ENCODE data around the gene SMURF1.
A peak's percentile ranks its signal among the peaks of the same experiment; 100 is the strongest.
"Not testable (repeated sequence)": the region's sequence is repeated elsewhere in the genome, so short reads cannot be mapped to it uniquely, and the experiment has no call there.

The SMURF1 gene

DNA sequence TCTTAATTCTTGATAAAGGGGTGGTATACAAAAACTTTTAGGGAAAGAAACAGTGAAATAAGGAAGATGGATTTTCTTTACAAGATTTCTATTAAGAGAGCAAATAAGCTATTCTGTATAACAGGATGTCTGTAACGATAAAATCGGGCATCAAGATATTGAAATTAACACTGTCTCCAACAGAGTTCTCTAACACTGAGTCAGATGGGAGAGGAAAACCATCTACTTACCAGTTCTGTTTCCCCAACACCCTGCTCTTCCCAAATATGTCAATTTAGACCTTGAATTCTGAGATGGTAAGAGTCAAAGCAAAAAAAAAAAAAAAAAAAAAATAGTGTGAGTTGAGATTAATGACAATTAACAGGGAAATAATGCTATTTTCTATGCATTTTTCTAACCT is 23.0 kb downstream of the SMURF1 start:
- DNase-seq: no peak

DNA sequence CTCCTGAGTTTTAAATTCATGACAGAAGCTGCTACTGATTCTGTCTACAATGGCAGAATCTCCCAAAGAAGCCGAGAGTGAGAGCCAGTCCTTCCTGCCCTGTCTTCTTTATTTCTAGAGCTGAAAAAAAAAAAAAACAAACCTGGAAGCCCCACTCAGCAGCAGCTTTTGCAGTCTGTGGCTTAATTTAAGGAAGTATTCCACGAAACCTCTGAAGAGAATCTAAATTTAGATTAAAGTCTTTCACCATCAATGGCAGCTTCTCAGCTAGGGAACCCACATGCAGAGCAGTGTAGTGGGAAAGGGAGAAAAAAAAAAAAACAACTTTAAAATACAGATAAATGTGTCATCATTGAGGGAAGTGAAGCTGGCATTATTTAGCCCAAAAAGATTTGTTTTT is 23.4 kb downstream of the SMURF1 start:
- no peak for DNase-seq

DNA sequence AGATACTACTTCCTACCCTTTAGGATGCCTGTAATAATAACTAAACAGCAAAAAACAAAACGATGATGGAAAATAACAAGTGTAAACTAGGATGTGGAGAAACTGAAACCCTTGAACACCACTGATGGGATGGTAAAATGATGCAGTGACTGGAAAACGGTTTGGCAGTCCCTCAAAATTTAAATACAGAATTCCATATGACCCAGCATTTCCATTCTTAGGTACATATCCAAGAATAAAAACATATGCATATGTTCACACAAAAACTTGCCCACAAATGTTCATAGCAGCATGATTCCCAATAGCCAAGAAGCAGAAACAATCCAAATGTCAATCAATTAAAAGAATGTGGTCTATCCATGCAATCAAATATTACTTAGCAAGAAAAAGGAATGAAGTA is 25.8 kb downstream of the SMURF1 start:
- DNase-seq: no peak

- no peak for DNase-seq
Measured at GRCh38 chr7:99116144-99116543, 27.8 kb downstream of the SMURF1 start.

DNA sequence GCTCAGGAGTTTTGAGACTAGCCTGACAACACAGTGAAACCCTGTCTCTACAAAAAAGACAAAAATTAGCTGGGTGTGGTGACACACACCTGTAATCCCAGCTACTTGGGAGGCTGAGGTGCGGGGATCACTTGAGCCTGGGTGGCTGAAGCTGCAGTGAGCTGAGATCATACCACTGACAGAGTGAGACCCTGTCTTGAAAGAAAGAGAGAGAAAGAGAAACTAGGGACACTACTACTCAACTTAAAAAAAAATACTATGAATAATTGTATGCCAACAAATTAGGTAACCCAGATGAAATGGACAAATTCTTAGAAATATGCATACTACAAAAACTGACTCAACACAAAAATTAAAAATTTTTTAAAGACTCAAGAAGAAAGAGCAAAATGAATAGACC is 28.5 kb downstream of the SMURF1 start:
- DNase-seq: no peak

DNA sequence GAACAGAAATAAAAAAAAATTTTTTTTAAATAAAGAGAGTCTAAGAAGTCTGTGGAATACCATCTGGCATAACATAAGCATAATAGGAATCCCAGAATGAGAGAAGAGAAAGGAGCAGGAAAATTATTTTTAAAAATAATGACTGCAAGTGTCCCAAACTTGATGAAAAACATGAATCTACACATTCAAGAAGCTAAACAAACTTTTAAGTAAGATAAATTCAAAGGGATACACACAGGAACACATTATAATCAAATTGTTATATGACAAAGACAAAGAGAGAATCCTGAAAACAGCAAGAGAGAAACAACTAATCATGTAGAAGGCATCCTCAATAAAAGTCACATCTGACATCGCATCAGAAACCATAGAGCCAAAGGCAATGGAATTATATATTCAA is 30.9 kb downstream of the SMURF1 start:
- DNase-seq: no peak

DNA sequence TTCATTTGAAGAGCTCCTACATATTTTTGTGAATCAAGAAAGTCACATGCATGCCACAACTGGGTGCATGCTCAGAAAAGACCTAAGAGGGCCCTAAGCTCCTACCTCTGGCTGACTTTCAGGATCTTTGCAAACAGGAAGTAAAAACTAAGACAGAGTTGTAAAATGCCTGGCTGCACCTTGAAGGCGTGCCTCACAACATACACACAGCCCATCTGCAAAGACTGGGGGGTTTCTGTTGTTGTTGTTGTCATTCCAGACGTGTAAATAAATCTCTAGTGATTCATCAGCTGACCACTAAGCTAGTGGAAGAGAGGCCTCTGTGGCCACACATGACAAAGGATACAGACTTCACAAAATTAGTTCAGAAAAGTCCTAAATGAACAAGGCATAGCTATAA is 31.8 kb downstream of the SMURF1 start:
- no peak for DNase-seq

GRCh38 chr7:99111591-99111990 is 32.3 kb downstream of the SMURF1 start:
- no peak for DNase-seq

DNA sequence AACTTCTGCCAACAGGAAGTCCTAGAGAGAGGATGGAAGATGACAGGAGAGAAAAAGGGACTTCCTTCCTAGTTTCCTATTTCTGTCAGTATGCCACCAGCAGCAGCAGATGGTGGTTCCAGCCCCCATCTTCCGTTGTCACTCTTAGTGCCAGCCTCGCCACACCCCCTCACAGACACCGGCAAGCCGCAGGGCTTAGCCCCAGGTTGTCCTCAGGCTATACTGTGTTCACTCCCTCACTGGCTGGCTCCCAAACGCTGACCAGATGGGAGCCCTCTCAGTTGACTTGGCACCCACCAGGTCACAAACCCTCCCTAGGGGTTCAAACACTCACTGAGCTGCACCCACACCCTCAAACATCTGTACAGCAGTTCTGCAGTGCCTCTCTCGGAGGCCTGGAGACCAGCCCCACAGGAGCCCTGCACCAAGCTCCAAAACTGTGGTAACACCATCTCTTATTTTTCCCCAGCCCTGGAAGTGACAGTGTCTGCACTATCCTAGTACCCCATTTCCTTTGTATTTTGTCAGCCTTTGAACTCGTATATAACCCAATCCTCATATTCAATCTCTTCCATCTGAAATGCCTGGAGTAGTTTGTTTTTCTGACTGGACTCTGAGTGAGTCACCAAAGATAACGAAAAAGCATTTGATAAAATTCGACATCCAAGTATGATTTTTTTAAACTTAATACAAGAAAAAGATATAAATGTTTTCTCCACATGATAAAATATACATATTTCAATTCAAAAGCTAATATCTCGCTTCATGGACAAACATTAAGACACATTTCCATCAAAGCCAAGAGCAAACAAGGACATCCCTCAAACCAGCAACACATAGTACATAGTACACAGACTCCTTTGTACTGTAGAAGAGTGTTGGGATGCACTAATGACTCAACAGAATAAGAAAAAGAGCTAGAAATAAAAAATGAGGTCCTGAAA is 34.5 kb downstream of the SMURF1 start:
- DNase-seq: peak; percentile 35

- no peak for DNase-seq
Measured at GRCh38 chr7:99108613-99109012, 35.3 kb downstream of the SMURF1 start.

- DNase-seq: no peak
Measured at GRCh38 chr7:99106821-99107241, 37.1 kb downstream of the SMURF1 start.

GRCh38 chr7:99106411-99106810 is 37.5 kb downstream of the SMURF1 start:
- no peak for DNase-seq

- no peak for DNase-seq
Measured at GRCh38 chr7:99105756-99106155, 38.2 kb downstream of the SMURF1 start.

DNA sequence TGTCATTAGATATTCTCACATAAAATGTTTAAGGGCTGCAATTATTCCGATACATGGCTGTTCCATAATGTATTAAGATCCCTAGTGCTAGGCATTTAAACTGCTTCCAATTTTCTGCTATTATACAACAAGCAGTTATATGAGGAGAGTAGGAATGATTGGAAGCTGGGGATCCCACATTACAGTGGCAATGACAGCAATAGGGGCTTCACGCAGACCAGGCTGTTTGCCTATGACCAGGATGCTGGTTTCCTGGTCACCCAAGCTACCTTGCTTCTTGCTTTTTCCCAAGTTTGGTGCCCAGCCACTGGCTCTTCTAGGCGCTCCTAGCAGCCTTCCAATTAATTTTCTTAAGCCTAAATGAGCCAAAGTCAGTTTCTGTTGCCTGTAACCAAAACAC is 39.3 kb downstream of the SMURF1 start:
- DNase-seq: no peak

DNA sequence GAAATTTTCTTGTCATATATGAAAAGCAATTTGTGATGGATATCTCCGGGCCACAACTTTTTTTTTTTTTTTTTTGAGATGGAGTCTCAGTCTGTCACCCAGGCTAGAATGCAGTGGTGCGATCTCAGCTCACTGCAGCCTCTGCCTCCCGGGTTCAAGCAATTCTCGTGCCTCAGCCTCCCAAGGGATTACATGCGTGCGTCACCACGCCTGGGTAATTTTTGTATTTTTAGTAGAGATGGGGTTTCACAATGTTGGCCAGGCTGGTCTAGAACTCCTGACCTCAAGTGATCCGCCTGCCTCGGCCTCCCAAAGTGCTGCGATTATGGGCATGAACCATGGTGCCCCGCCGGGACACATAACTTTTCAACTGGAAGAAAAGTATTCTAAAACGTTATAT is 40.1 kb downstream of the SMURF1 start:
- DNase-seq: not testable (repeated sequence)

DNA sequence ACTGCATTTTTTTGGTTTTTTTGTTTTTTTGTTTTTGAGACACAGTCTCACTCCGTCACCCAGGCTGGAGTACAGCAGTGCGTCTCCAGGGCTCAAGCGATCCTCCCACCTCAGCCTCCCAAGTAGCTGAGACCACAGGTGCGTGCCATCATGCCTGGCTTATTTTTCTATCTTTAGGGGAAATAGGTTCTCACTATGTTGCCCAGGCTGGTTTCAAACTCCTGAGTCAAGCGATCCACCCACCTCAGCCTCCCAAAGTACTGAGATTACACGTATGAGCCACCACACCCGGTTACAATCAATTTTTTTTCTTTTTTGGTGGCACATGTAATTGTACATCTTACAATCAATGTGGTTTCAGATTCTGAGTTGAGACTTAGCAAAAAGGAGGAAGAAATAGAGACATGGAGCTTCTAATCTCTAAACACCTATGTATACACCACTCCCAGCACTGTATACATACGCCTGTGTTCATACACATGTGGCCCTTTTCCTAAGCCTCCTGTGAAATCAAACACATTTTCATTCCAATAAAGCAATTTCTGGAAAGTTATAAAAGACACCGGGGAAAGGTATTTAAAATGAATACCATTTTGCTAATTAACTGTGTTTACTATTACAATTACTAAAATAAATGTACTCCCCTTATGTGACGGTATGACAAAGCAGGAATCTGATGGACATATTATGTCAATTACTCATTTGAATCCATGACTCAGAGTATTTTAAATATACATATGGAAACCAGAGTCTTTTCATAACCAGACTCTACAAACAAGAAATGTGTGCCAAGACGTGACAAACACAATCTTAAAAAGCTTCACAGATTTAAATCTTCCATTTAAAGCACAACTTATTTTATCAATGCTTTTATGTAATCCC is 40.9 kb downstream of the SMURF1 start:
- peak; percentile 61 for DNase-seq

- no peak for DNase-seq
Measured at GRCh38 chr7:99102361-99102760, 41.5 kb downstream of the SMURF1 start.

- DNase-seq: not testable (repeated sequence)
Measured at GRCh38 chr7:99101516-99101915, 42.4 kb downstream of the SMURF1 start.

DNA sequence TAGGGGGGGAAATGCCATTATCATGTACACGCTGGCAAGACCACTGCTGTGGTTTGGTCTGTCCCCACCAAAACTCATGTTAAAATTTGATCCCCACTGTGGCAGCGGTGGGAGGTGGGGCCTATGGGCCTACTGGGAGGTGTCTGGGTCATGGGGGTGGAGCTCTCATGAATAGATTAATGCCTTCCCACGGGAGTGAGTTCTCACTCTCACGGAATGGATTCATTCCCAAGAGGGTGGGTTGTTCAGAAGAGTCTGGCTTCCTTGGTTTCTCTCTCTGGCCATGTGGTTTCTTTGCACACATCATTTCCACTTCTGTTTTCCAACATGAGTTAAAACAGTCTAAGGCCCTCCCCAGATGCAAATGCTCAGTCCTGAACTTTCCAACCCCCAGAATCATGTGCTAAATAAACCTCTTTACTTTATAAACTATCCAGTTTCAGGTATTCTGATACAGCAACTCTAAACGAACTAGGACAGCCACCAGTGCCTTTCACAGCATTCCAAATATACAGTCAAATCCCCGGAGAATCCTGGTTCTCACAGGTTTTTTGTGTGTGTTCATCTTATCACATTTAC is 44.3 kb downstream of the SMURF1 start:
- DNase-seq: no peak

GRCh38 chr7:99098824-99099498 is 44.9 kb downstream of the SMURF1 start:
- DNase-seq: no peak

- DNase-seq: no peak
Measured at GRCh38 chr7:99098286-99098823, 45.6 kb downstream of the SMURF1 start.

DNA sequence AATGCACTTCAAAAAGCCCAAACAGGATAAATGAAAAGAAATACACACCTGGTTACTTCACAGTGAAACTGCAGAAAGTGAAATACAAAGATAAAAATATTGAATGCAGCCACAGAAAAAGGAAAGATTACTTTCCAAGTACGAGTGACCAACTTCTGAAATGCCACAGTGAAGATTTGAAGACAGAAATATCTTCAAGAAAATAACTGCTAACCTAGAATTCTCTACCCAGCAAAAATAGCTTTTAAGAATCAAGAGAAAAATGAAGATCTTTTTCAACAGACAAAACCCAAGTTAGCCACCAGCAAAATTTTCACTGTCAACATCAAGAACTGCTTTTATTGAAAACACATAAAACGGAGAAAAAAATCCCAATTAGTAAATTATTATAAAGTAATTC is 46.2 kb downstream of the SMURF1 start:
- DNase-seq: no peak
